Neural cell (in vitro differentiated cells): ENCODE data around the gene PTPRB.

ENCODE experiments used
- EP300 ChIP-seq: fragments of 450-650 bp; conservative IDR thresholded peaks from 2 replicates; pipeline ENCODE4 v1.6.1; 2014; ENCODE audit warnings: antibody characterized with exemption, mild to moderate bottlenecking, moderate library complexity; ENCODE audit not compliant: poor library complexity, severe bottlenecking
- EZH2 ChIP-seq: fragments of 200-600, 300-800 bp; shearing (Covaris generic), sonication (generic); IDR thresholded peaks from 2 replicates; pipeline ENCODE4 v1.6.1; 2014; ENCODE audit warnings: antibody characterized with exemption, low read length, borderline replicate concordance, mild to moderate bottlenecking; ENCODE audit not compliant: insufficient read depth, poor library complexity, severe bottlenecking
- RAD21 ChIP-seq: fragments of 450-650 bp; conservative IDR thresholded peaks from 2 replicates; pipeline ENCODE4 v1.6.1; 2014; ENCODE audit warnings: antibody characterized with exemption, mild to moderate bottlenecking, moderate library complexity
- TAF1 ChIP-seq: IDR thresholded peaks from 2 replicates; pipeline ENCODE4 v1.6.1; 2012; ENCODE audit warnings: low read depth
- TF ChIP-seq, protein P1 (sequence below): fragments of 450-650 bp; IDR thresholded peaks from 2 replicates; pipeline ENCODE4 v1.5.1; 2014; ENCODE audit warnings: antibody characterized with exemption, mild to moderate bottlenecking, moderate library complexity; ENCODE audit not compliant: poor library complexity, severe bottlenecking

DNA sequence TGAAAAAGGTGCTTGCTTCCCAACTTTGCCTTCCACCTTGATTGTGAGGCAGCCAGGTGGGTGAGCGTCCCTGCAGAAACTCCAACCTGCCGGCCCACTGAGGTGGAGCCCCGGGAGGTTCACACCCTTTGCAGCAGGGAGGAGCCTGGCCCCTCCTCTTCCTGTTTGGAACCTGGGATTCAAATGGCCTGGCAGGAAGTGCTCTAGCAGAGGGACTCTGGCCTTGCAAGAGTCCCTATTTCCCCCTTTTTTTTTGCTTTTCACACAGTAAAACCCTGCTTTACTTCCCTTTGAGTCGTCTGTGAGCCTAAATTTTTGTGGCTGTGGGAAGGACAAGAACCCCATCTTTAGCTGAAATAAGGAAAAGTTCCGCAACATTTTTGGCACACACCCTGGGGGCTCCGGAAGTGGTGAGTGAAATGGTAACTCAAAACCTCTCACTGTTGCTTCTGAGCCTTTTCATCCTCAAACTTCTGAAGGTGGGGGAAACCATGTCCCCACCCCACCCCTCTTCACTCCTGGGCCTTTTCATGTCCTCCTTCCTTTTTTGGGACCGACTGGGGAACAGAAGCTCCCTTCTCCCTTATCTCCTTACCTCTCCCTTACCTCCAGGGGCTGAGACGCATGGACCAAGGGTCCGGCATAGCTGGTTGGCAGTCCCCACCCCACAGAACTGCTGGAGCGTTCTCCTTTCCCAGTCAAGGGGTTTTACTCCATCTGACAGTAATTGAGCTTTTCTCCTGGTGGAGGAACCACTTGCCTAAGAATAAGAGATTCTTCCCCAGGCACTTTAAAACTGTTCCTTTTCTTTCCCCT, 169.1 kb downstream of the PTPRB start:
- TF ChIP-seq EZH2 (no peak), RAD21 (no peak), EP300 (no peak), TAF1 (no peak)
- TF ChIP-seq, protein P1, sequence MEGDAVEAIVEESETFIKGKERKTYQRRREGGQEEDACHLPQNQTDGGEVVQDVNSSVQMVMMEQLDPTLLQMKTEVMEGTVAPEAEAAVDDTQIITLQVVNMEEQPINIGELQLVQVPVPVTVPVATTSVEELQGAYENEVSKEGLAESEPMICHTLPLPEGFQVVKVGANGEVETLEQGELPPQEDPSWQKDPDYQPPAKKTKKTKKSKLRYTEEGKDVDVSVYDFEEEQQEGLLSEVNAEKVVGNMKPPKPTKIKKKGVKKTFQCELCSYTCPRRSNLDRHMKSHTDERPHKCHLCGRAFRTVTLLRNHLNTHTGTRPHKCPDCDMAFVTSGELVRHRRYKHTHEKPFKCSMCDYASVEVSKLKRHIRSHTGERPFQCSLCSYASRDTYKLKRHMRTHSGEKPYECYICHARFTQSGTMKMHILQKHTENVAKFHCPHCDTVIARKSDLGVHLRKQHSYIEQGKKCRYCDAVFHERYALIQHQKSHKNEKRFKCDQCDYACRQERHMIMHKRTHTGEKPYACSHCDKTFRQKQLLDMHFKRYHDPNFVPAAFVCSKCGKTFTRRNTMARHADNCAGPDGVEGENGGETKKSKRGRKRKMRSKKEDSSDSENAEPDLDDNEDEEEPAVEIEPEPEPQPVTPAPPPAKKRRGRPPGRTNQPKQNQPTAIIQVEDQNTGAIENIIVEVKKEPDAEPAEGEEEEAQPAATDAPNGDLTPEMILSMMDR, result no peak
